PFSK-1 (cell line): Measurements from ENCODE around the gene EXPH5.

Source experiments
- FOXP2 ChIP-seq: optimal IDR thresholded peaks from 2 replicates; pipeline ENCODE3; 2011; ENCODE audit warnings: borderline replicate concordance, control low read depth, inconsistent platforms; ENCODE audit not compliant: insufficient read depth; ENCODE audit errors: extremely low read length, extremely low read depth
- POLR2AphosphoS5 ChIP-seq: IDR thresholded peaks from 2 replicates; pipeline ENCODE4 v1.6.1; 2012; ENCODE audit warnings: low read depth, mild to moderate bottlenecking, control low read depth, low read length, moderate library complexity
- SIN3A ChIP-seq: IDR thresholded peaks from 2 replicates; pipeline ENCODE4 v1.6.1; 2012; ENCODE audit warnings: mild to moderate bottlenecking, low read length, moderate library complexity, borderline replicate concordance; ENCODE audit not compliant: insufficient read depth
- TAF1 ChIP-seq: IDR thresholded peaks from 2 replicates; pipeline ENCODE4 v1.6.1; 2012; ENCODE audit warnings: low read length, control low read depth, borderline replicate concordance; ENCODE audit not compliant: insufficient read depth
- TF ChIP-seq, protein P1 (sequence below), 2 experiments: IDR thresholded peaks; 2 replicates each; pipeline versions ENCODE4 v1.6.1 to v1.8.0; 2011 to 2012; ENCODE audit warnings: low read depth in 2 of 2, low read length in 2 of 2, control low read depth in 1 of 2, inconsistent platforms in 1 of 2, mild to moderate bottlenecking in 1 of 2, moderate library complexity in 1 of 2; ENCODE audit not compliant: insufficient read depth in 1 of 2

EXPH5 gene

DNA sequence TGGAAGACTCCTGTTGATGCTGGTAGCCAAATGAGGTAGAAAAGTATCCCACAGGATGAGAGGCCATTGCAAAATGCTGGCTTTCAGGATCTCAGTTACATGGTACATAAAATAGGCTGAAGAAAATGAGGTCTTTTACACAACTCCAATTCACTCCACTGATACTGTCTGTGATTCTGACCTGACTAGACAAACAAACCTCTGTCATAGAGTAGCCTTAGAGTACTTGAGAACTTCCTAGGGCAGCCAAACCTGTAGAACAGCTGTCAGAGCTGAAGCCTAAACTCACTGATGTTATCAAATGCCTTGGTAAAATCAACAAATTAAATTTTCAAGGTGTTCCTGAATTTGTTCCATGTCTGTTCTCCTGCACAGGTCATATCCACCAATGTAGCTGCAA, 69.1 kb downstream of the EXPH5 start:
- TF ChIP-seq FOXP2 (no peak), SIN3A (no peak), TAF1 (no peak), POLR2AphosphoS5 (no peak)
- TF ChIP-seq, protein P1, sequence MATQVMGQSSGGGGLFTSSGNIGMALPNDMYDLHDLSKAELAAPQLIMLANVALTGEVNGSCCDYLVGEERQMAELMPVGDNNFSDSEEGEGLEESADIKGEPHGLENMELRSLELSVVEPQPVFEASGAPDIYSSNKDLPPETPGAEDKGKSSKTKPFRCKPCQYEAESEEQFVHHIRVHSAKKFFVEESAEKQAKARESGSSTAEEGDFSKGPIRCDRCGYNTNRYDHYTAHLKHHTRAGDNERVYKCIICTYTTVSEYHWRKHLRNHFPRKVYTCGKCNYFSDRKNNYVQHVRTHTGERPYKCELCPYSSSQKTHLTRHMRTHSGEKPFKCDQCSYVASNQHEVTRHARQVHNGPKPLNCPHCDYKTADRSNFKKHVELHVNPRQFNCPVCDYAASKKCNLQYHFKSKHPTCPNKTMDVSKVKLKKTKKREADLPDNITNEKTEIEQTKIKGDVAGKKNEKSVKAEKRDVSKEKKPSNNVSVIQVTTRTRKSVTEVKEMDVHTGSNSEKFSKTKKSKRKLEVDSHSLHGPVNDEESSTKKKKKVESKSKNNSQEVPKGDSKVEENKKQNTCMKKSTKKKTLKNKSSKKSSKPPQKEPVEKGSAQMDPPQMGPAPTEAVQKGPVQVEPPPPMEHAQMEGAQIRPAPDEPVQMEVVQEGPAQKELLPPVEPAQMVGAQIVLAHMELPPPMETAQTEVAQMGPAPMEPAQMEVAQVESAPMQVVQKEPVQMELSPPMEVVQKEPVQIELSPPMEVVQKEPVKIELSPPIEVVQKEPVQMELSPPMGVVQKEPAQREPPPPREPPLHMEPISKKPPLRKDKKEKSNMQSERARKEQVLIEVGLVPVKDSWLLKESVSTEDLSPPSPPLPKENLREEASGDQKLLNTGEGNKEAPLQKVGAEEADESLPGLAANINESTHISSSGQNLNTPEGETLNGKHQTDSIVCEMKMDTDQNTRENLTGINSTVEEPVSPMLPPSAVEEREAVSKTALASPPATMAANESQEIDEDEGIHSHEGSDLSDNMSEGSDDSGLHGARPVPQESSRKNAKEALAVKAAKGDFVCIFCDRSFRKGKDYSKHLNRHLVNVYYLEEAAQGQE (IDR thresholded peaks at IDR 0.05; ENCODE audit: insufficient read depth in 1 of 2, low read depth in 2 of 2, low read length in 2 of 2) = no peak

DNA sequence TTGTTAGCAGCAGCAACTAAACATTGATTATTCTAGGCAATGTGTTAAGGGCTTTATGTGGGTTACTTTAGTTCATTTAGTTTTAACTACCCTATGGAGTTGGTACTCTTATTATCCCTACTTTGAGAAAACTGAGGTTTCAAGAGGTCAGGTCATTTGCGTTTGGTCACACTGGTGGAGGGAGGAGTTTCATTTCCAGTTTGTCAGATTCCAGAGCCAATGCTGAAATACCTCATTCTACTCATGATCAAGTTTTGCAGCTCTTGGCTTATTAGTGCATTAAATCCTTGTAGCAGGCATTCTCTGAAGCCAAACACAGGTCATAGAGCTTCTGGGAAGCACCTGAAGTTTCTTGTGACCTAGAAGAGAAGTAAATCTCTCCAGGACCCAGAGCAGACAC, 71.2 kb downstream of the EXPH5 start:
- TF ChIP-seq SIN3A (no peak), FOXP2 (no peak), TAF1 (no peak)
- TF ChIP-seq, protein P1 (IDR thresholded peaks at IDR 0.05; ENCODE audit: insufficient read depth in 1 of 2, low read depth in 2 of 2, low read length in 2 of 2) = no peak

DNA sequence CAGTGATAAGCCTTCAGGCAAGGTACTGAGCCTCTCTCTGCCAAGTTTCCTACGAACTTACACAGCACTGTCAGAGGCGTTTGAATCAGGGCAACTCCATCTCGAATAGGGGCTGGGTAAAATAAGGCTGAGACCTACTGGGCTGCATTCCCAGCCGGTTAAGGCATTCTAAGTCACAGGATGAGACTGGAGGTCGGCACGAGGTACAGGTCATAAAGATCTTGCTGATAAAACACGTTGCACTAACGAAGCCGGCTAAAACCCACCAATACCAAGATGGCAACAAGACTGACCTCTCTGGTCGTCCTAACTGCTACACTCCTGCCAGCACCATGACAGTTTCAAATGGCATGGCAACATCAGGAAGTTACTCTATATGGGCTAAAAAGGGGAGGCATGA, 75.0 kb downstream of the EXPH5 start:
- TF ChIP-seq, protein P1 (IDR thresholded peaks at IDR 0.05; ENCODE audit: insufficient read depth in 1 of 2, low read depth in 2 of 2, low read length in 2 of 2) = no peak
- no peak for TF ChIP-seq FOXP2
- TF ChIP-seq SIN3A = no peak
- no peak for TF ChIP-seq TAF1
- TF ChIP-seq POLR2AphosphoS5 = no peak

DNA sequence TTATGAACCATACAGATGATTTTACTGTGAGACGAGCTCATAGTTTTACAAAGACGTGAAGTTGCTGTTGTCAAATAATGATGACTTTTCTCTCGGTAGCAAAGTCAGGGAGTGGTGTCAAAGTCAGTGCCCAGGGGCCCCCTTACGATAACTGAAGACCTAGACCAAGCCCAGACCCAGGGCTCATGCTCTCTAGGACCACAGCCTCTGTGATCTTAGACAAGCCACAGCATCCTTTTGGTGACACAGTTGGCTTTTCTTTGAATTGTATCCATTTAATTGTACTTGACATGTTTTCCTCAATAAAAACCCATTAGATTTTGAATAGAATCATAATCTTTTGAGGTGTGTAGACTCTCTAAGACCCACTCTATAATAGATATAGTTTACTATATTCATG, 77.4 kb downstream of the EXPH5 start:
- TF ChIP-seq POLR2AphosphoS5 (no peak), TAF1 (no peak), FOXP2 (no peak), SIN3A (no peak)
- TF ChIP-seq, protein P1 (IDR thresholded peaks at IDR 0.05; ENCODE audit: insufficient read depth in 1 of 2, low read depth in 2 of 2, low read length in 2 of 2) = no peak

DNA sequence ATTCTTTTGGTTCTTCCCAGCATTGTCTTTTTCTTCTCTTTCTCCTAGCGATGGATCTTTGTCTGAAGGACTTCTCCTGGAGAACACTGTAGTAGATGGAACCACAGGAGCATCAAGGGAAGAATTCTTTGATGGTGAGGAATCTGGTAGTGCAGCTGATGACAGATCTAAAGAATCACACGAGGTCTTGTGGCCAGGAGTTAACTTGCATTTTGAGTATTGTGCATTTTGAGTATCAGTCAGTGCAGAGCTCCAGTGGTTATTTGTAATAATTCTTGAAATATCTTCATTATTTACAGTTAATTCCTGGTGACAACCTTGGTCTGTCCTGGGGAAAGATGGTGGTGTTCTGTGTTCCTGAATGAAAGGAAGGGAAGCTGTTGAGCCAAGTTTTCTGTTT, 80.9 kb downstream of the EXPH5 start:
- TF ChIP-seq, protein P1 (IDR thresholded peaks at IDR 0.05; ENCODE audit: insufficient read depth in 1 of 2, low read depth in 2 of 2, low read length in 2 of 2) = no peak
